ENCODE results near the gene FMNL2.

Gene FMNL2

DNA sequence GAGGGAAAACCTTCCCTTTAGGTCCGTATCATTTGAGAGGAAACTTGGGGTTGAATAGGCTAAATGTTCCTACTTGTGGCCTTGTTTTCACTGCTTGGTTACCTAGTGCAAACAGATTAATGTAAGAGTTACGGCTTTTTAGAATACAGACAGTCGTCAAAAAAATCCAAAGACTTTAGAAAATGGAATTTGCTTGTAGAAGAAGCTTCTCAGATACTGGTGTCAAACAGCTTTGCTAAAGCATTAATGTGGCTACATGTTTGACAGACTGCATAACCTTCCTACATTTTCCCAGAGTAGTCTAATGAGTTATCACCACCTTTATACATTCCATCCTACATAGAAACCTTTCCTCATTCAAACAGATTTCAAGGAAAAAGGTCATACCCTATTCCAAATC lies 114.6 kb downstream of the FMNL2 start:
- Histone ChIP-seq H3K36me3 (ENCODE audit: insufficient read depth, low read length) (no peaks in the 10 kb centered on the region), H3K27ac (ENCODE audit: low read depth, low read length, poor library complexity, severe bottlenecking) (no peak overlapping the region), H4K20me1 (ENCODE audit: insufficient read depth, low read length) (no peaks in the 10 kb centered on the region), H3K9me3 (ENCODE audit: low read length) (no peaks in the 10 kb centered on the region), H3K27me3 (ENCODE audit: insufficient read depth, low read length) (no peaks in the 10 kb centered on the region), H3F3A (ENCODE audit: insufficient read depth, low read length) (no peaks in the 10 kb centered on the region), H3K4me2 (ENCODE audit: low read length) (no peak overlapping the region), H2AFZ (ENCODE audit: low read length) (no peak overlapping the region), H3K9ac (ENCODE audit: low read length) (no peak overlapping the region), H3K9me2 (ENCODE audit: low read depth, low read length) (no peaks in the 10 kb centered on the region), H3K79me2 (ENCODE audit: insufficient read depth, low read length) (no peaks in the 10 kb centered on the region), H3K4me3 (ENCODE audit: low read depth, low read length, poor library complexity, severe bottlenecking) (no peak overlapping the region), H3K4me1 (ENCODE audit: insufficient read depth, low read length, severe bottlenecking) (no peaks in the 10 kb centered on the region)
- TF ChIP-seq EZH2 (IDR thresholded peaks at IDR 0.05; ENCODE audit: borderline replicate concordance, low read length), result no peak
- TF ChIP-seq, protein P1, sequence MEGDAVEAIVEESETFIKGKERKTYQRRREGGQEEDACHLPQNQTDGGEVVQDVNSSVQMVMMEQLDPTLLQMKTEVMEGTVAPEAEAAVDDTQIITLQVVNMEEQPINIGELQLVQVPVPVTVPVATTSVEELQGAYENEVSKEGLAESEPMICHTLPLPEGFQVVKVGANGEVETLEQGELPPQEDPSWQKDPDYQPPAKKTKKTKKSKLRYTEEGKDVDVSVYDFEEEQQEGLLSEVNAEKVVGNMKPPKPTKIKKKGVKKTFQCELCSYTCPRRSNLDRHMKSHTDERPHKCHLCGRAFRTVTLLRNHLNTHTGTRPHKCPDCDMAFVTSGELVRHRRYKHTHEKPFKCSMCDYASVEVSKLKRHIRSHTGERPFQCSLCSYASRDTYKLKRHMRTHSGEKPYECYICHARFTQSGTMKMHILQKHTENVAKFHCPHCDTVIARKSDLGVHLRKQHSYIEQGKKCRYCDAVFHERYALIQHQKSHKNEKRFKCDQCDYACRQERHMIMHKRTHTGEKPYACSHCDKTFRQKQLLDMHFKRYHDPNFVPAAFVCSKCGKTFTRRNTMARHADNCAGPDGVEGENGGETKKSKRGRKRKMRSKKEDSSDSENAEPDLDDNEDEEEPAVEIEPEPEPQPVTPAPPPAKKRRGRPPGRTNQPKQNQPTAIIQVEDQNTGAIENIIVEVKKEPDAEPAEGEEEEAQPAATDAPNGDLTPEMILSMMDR (IDR thresholded peaks at IDR 0.05; ENCODE audit: low read length), result no peak

DNA sequence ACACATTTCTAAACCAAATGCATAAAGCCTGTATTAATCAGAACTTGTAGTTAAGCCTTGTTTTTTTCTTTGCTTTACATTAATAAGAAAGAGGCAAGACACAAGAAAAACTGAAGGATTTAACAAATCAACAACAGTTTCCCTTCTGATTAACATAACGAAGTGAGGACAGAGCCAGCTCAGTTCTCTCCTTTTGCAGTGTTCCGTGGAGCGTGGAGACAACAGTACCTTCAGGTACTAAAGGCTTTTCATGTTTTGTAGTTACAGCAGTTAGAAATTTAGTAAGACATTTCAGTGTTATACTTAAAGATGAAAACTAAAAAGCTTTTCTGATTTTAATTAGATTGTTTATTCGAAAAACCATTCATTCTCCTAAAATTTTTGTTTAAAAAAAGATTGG lies 115.2 kb downstream of the FMNL2 start:
- Histone ChIP-seq H3K4me2 (ENCODE audit: low read length) (no peak overlapping the region), H3K27ac (ENCODE audit: low read depth, low read length, poor library complexity, severe bottlenecking) (no peak overlapping the region), H3K4me3 (ENCODE audit: low read depth, low read length, poor library complexity, severe bottlenecking) (no peak overlapping the region), H3F3A (ENCODE audit: insufficient read depth, low read length) (no peaks in the 10 kb centered on the region), H3K9me3 (ENCODE audit: low read length) (no peaks in the 10 kb centered on the region), H2AFZ (ENCODE audit: low read length) (no peak overlapping the region), H3K9ac (ENCODE audit: low read length) (no peak overlapping the region), H3K36me3 (ENCODE audit: insufficient read depth, low read length) (no peaks in the 10 kb centered on the region), H3K27me3 (ENCODE audit: insufficient read depth, low read length) (no peaks in the 10 kb centered on the region), H3K4me1 (ENCODE audit: insufficient read depth, low read length, severe bottlenecking) (no peaks in the 10 kb centered on the region), H3K79me2 (ENCODE audit: insufficient read depth, low read length) (no peaks in the 10 kb centered on the region), H3K9me2 (ENCODE audit: low read depth, low read length) (no peaks in the 10 kb centered on the region), H4K20me1 (ENCODE audit: insufficient read depth, low read length) (no peaks in the 10 kb centered on the region)
- TF ChIP-seq, protein P1 (IDR thresholded peaks at IDR 0.05; ENCODE audit: low read length), result no peak
- TF ChIP-seq EZH2 (IDR thresholded peaks at IDR 0.05; ENCODE audit: borderline replicate concordance, low read length), result no peak

DNA sequence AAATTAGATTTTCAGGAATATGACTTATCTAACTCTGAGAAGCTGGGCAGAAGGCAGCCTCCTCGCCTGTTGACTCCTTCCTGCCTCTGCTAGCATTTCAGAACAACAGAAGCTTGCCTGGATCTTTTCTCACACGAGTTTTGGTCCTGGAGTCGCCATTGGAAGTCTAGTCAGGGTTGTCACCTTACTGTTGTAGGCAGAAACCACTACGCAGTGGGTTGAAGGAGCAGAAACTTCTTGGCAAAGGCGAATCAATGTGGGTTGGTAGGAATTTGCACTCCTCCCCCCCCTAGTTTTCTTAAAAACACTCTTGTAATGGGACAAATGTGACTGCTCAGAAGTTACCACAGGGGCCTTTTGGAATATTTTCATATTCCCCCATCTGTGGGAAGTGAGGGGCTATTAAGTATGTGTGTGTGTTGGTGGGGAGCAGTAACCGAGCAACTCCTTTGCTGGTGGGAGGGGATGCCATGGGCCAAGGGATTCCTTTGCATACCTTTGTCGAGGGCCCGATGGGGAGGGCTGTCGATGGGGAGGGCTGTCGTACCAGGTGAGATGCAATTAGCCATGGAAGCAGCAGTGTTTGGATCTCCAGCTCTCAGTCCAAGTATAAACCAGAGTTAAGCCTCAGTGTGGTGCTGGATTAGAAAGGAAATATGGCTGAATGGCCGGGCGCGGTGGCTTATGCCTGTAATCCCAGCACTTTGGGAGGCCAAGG lies 117.4 kb downstream of the FMNL2 start:
- H3K36me3 ChIP-seq (ENCODE audit: insufficient read depth, low read length), result no peaks in the 10 kb centered on the region

More for the DNA sequence above, 117.4 kb downstream of the FMNL2 start:
- Histone ChIP-seq H3K4me3 (ENCODE audit: low read depth, low read length, poor library complexity, severe bottlenecking) (no peak overlapping the region), H3K4me1 (ENCODE audit: insufficient read depth, low read length, severe bottlenecking) (no peaks in the 10 kb centered on the region), H3K79me2 (ENCODE audit: insufficient read depth, low read length) (no peaks in the 10 kb centered on the region), H3K9me2 (ENCODE audit: low read depth, low read length) (no peaks in the 10 kb centered on the region), H3K4me2 (ENCODE audit: low read length) (no peak overlapping the region), H4K20me1 (ENCODE audit: insufficient read depth, low read length) (no peaks in the 10 kb centered on the region), H3K27ac (ENCODE audit: low read depth, low read length, poor library complexity, severe bottlenecking) (no peak overlapping the region), H3K27me3 (ENCODE audit: insufficient read depth, low read length) (no peaks in the 10 kb centered on the region), H2AFZ (ENCODE audit: low read length) (no peak overlapping the region), H3F3A (ENCODE audit: insufficient read depth, low read length) (no peaks in the 10 kb centered on the region), H3K9me3 (ENCODE audit: low read length) (no peaks in the 10 kb centered on the region), H3K9ac (ENCODE audit: low read length) (no peak overlapping the region)
- TF ChIP-seq, protein P1 (IDR thresholded peaks at IDR 0.05; ENCODE audit: low read length), result no peak
- TF ChIP-seq EZH2 (IDR thresholded peaks at IDR 0.05; ENCODE audit: borderline replicate concordance, low read length), result no peak
